Activated naive CD8-positive, alpha-beta T cell treated with anti-CD3 and anti-CD28 coated beads, Interleukin-2, amount 50 U/mL, for 24 hours (primary cell): ENCODE data around the gene MEIOB.

Source experiments
- ATAC-seq: fragments of 150-1000 bp; cut with Tn5 transposase; one replicate; pipeline ENCODE4 v1.10.0; 2021
- DNase-seq: peaks from one replicate; pipeline ENCODE4 v3.0.0; 2021
- H3K27ac Mint-ChIP-seq: one replicate; pipeline ENCODE4 v1.8.0; 2021; ENCODE audit warnings: mild to moderate bottlenecking, mixed read lengths
- H3K27me3 Mint-ChIP-seq: one replicate; pipeline ENCODE4 v1.8.0; 2021; ENCODE audit warnings: mixed read lengths
- H3K36me3 Mint-ChIP-seq: one replicate; pipeline ENCODE4 v1.8.0; 2021; ENCODE audit warnings: low read depth, mixed read lengths
- H3K4me1 Mint-ChIP-seq: one replicate; pipeline ENCODE4 v1.8.0; 2021; ENCODE audit warnings: mixed read lengths
- H3K4me3 Mint-ChIP-seq: one replicate; pipeline ENCODE4 v1.8.0; 2021; ENCODE audit warnings: mild to moderate bottlenecking, moderate library complexity, mixed read lengths
- H3K9me3 Mint-ChIP-seq: one replicate; pipeline ENCODE4 v1.8.0; 2021; ENCODE audit warnings: mixed read lengths

Gene MEIOB

DNA sequence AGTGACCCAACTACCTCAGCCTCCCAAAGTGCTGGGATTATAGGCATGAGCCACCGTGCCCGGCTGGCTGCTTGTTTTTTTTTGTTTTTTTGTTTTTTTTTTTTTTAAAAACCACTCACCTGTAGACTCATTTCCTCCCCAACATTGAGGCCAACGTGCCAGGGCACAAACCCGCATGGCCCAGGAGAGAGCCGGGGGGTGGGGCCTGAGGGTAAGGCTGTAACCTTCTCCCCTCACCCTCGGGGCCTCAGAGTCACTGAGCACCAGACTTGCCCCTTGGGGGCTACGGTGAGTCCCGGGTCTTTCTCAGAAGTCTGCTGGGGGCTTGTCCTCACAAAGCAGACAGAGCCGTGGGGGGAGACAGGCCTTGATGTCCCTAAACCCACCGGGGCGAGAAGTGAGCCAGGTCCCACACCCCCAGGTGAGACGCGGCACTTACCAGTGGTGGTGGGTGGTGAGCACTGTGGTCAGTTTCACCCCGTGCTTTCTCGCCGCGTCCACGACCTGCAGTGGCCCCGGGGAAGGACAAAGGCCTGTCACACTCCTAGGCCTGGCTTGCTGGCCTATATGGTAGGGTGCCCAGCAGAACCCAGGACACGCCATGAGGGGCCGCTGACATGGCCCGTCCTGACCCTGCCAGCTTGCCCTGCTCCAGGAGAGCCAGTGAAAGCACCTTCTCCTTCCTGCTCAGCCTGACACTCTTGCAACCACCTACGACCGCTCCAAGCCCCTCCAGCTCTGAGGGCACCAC, 49.9 kb downstream of the MEIOB start:
- ATAC-seq (no peak), DNase-seq (no peak)
- no peaks in the 10 kb centered on the region for H3K9me3 Mint-ChIP-seq
- no peaks in the 10 kb centered on the region for H3K27me3 Mint-ChIP-seq
- H3K4me1 Mint-ChIP-seq: peaks cover 23% of the 10 kb centered on the region
- H3K27ac Mint-ChIP-seq: no peak overlapping the region
- no peak overlapping the region for H3K4me3 Mint-ChIP-seq
- H3K36me3 Mint-ChIP-seq: no peaks in the 10 kb centered on the region

DNA sequence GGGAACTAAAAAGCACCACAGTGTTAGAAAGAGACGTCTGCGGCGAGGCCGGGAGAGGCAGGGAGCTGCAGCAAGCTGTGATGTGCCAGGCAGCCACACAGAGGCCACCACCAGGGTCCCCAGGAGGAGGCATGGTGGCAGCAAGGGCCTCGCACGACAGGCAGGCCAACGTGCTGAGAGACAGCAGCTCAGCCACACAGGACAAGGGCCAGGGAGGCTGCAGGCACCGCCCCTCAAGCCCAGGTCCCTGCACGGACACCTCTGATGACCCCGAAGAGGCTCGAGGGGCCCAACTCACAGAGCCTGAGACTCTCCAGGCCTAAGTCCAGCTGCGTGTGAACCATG, 51.0 kb downstream of the MEIOB start:
- Mint-ChIP-seq H3K27me3 (no peaks in the 10 kb centered on the region), H3K4me3 (no peak overlapping the region), H3K27ac (no peak overlapping the region), H3K36me3 (no peaks in the 10 kb centered on the region), H3K9me3 (no peaks in the 10 kb centered on the region), H3K4me1 (peaks cover 19% of the 10 kb centered on the region)
- no peak for DNase-seq
- no peak for ATAC-seq

DNA sequence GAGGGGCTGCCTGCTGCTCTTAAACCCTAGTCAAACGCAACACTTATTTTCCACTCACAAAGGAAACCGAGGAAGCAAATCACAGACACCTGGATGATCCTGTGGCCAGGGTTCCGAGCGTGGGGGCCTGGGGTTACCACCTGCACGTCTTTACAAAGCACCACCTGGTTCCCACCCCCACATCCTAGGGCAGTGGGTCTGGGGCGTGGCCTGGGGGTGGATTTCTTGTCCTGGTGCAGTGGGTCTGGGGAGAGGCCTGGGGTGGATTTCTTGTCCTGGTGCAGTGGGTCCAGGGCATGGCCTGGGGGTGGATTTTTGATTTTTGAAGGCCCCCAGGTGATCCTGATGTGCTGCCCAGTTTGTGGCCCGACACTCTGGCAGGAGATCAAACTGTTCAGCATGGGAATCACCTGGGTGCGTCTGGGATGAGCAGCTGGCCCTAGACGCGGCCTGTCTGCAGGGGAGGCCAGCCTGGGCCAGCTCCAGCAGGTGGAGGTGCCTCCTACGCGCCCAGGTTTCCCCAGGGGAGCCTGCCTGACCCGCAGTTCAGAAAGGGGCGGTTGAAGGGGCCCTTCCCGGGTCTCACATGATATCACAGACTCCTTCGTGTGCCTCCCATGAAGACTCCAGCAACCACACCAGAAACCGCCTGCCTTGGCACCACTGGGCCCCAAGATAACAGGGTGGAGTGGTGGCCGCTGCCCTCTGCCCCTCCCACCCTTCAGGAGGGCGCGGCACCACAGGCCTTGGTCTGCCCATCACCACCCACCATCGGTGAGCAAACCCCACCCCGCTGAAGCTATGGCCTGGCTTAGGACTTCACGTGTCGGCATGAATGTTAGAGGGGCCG, 51.6 kb downstream of the MEIOB start:
- H3K9me3 Mint-ChIP-seq: no peaks in the 10 kb centered on the region
- peaks cover 1% of the 10 kb centered on the region for H3K36me3 Mint-ChIP-seq
- no peak overlapping the region for H3K27ac Mint-ChIP-seq
- peaks cover 13% of the 10 kb centered on the region for H3K4me1 Mint-ChIP-seq
- no peaks in the 10 kb centered on the region for H3K27me3 Mint-ChIP-seq
- H3K4me3 Mint-ChIP-seq: no peak overlapping the region
- DNase-seq (no peak), ATAC-seq (no peak)

DNA sequence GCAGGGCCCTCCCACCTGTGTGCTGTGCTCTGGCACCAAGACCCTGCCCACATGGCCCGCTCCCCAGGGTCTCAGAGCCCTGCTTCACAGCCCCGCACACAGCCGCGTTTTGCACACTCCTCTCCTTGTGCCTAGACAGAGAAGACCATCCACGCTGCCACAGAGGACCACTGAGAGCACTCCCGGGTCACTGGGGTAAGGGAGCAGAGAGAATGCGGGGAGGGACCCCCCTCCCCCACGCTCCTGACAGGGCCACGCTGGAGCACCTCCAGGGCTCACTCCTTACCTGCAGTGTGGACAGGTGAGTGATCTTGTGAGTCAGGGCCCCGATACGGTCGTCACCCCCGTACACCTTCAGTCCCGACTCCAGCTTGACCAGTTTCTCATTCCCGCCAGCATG, 52.4 kb downstream of the MEIOB start:
- H3K27me3 Mint-ChIP-seq: no peaks in the 10 kb centered on the region
- peaks cover 10% of the 10 kb centered on the region for H3K4me1 Mint-ChIP-seq
- H3K36me3 Mint-ChIP-seq: peaks cover 3% of the 10 kb centered on the region
- no peak overlapping the region for H3K27ac Mint-ChIP-seq
- no peak for ATAC-seq
- no peak overlapping the region for H3K4me3 Mint-ChIP-seq
- H3K9me3 Mint-ChIP-seq: no peaks in the 10 kb centered on the region
- DNase-seq: no peak

DNA sequence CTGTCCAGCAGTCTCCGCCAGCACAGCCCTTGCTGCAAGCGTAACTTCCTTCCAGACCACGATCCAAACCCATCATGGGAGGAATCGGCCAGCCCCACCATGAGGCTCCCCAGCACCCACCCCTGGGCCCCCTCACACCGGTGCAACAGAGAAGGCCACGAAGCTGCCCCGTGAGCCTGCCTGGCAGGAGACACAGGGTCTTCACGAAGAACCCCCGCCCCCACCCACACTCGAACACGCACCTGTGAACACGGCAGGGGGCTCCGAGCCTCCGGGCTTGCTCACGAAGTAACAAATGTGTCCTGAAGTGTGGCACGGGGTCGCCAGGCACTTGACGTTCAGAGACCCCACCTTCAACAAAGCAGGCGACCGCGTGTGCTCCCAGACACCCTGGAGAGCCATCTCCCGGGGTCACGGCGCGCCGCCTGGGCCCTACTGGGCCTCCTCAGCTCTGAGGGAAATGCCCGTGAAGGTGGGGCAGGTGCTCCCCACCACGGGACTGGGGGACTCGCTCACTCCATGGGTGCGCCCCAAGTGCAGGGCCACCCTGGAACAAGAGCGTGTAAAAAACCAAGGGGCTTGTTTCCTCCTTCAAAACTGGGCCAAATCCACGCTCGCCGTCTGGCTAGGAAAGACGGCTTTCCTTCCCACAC, 53.0 kb downstream of the MEIOB start:
- H3K27ac Mint-ChIP-seq: no peak overlapping the region
- ATAC-seq: no peak

DNA sequence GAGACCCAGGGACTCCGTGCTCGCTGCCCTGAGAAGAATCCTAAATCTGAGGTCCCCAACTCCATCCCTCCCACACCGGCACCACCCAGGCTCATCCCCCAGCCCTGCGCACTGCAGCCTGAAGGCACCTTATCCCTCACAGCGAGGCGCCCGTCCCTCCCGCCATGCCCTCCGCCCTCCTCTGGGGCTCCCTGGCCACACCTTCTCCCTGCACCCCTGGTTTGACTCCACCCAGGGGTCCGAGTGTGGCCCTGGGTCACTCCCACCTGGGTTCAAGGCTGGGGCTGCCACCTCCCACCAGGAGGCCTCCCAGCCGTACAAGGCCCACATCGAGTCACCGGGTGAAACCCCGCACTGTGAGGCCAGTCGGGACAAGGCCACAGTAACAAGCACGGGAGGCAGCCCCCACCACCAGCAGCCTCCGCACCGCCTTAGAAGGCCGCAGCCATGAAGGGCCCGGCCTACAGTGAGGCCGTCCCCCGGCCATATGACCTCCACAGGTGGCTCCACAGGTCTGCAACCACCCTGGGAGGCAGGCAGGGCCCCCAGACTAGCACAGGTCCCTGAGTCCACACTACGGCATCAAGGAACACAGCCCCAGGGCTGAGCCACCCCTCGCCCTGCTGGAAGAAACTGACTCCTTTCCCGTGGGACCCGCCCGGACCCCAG, 53.6 kb downstream of the MEIOB start:
- Mint-ChIP-seq H3K27ac (no peak overlapping the region), H3K9me3 (no peaks in the 10 kb centered on the region), H3K36me3 (peaks cover 6% of the 10 kb centered on the region), H3K27me3 (no peaks in the 10 kb centered on the region), H3K4me3 (no peak overlapping the region), H3K4me1 (peaks cover 2% of the 10 kb centered on the region)
- DNase-seq (no peak), ATAC-seq (no peak)

More for the DNA sequence above, 53.0 kb downstream of the MEIOB start:
- Mint-ChIP-seq H3K27me3 (no peaks in the 10 kb centered on the region), H3K36me3 (peaks cover 3% of the 10 kb centered on the region), H3K4me3 (no peak overlapping the region), H3K4me1 (peaks cover 5% of the 10 kb centered on the region), H3K9me3 (no peaks in the 10 kb centered on the region)
- DNase-seq: no peak

DNA sequence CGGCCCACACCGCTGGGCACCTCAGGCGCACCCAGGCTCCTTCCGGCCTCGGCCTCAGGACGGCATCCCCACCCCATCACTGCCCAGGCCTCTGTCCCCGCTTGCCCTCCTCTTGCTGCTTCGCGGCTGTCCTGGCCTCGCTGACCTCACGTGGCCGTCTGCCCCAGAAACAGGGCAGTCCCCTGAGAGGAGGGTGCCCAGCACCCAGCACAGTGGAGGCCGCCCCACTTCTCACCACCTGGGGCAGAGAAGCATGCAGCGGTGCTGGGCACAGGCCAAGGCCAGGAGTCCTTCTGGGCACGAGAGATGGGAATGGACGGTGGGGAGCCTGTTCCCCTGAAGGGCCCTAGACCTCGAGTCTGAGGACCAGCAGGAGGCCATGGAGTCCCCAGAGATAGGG, 54.2 kb downstream of the MEIOB start:
- H3K4me3 Mint-ChIP-seq: no peak overlapping the region
- H3K36me3 Mint-ChIP-seq: peaks cover 7% of the 10 kb centered on the region
- no peak for ATAC-seq
- no peaks in the 10 kb centered on the region for H3K27me3 Mint-ChIP-seq
- no peaks in the 10 kb centered on the region for H3K9me3 Mint-ChIP-seq
- peaks cover 5% of the 10 kb centered on the region for H3K4me1 Mint-ChIP-seq
- H3K27ac Mint-ChIP-seq: no peak overlapping the region
- DNase-seq: no peak

DNA sequence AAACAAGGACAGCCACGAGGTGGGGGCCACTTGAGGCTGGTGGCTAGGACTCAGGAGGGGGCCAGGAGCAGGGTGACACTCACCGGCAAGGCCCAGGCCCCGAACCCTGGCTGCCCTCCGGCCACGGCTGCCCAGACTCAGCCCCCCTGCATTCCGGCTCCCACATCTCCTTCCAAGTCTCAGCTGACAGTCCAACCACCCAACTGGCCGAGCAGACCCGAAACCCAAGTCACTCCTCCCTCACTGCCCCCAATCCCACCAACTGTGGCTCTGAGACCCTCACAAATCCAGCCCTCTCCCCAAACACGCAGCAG, 54.7 kb downstream of the MEIOB start:
- Mint-ChIP-seq H3K4me1 (peaks cover 10% of the 10 kb centered on the region), H3K9me3 (no peaks in the 10 kb centered on the region), H3K27me3 (no peaks in the 10 kb centered on the region), H3K27ac (no peak overlapping the region), H3K36me3 (peaks cover 7% of the 10 kb centered on the region), H3K4me3 (no peak overlapping the region)
- DNase-seq (no peak), ATAC-seq (no peak)

DNA sequence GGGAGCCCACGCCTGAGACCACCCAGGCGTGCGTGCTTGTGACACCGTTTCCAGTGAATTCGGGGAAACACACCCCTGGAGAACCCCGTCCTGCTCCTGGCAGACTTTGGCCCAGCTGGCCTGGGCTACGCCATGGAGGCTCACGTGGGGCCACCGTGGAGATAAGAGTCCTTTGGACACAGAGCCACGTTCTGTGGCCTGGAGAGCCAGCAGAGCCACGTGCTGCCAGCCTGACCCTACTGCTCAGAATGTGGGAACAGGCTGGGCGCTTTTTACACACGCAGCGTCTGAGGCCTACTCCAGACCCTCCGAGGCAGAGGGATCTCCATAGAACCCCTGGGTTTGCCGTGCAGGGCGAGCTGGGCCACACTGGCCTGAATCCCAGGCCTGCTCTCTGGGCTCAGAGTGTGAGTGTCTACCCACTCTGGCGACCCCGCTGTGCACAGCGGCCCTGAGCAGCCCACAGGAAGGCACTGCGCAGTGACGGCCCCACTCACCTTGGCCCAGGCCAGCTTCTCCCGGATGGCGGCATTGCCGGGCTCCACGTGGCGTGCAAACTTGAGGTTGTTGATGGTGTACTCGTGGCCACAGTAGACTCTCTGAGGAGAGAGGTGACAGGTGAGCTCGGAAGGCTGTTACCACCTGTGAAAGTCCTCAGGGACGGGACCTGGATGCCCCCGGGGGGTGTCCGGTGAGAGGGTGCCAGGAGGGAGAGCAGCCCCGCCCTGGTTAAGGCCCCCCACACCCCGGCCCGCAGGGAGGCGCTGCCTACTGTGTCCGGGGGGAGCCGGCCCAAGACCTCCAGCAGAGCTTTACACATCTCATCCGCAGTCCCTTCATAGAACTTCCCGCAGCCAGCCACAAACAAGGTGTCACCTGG, 55.3 kb downstream of the MEIOB start:
- H3K4me3 Mint-ChIP-seq: no peak overlapping the region
- no peaks in the 10 kb centered on the region for H3K27me3 Mint-ChIP-seq
- no peak overlapping the region for H3K27ac Mint-ChIP-seq
- peaks cover 10% of the 10 kb centered on the region for H3K4me1 Mint-ChIP-seq
- no peaks in the 10 kb centered on the region for H3K9me3 Mint-ChIP-seq
- ATAC-seq: no peak
- H3K36me3 Mint-ChIP-seq: peaks cover 7% of the 10 kb centered on the region
- no peak for DNase-seq

DNA sequence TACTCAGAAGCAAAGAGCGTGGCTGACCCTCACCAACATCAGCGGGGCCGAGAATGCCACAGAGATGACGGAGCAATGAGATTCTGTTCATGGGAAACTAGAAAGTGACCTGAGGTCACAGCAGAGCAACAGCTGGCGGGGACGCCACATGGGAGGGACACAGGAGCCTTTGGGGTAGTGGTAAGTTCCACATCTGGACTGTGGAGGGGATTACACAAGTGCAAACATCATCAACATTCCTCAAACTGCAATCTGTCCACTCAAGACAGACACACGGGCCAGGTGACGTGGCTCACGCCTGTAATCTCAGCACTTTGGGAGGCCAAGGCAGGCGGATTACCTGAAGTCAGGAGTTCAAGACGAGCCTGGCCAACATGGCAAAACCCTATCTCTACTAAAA, 56.5 kb downstream of the MEIOB start:
- Mint-ChIP-seq H3K4me1 (peaks cover 10% of the 10 kb centered on the region), H3K27me3 (no peaks in the 10 kb centered on the region), H3K36me3 (peaks cover 7% of the 10 kb centered on the region), H3K4me3 (no peak overlapping the region), H3K9me3 (no peaks in the 10 kb centered on the region), H3K27ac (no peak overlapping the region)
- DNase-seq (no peak), ATAC-seq (no peak)

DNA sequence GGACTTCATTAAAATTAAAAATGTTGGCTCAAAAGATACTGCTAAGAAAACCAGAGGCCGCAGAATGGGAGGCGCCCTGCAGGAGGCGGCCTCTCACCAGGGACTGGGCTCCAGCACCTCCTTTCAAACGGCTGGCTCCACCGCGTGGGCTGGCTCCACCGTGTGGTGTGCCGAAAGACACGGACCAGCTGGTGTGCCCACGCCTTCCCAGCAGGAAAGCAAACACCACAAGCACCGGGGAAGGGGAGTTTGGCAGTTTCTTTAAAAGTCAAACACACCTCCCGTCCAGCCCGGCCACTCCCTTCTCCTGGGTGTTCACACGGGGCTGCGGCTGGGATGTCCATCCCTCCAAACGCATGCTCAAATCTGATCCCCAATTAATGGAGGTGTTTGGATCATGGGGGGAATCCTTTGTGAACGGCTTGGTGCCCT, 59.2 kb downstream of the MEIOB start:
- DNase-seq (peak; percentile 68), ATAC-seq (peak; percentile 75)
- H3K27ac Mint-ChIP-seq: no peak overlapping the region
- H3K36me3 Mint-ChIP-seq: peaks cover 7% of the 10 kb centered on the region
- no peak overlapping the region for H3K4me3 Mint-ChIP-seq
- no peaks in the 10 kb centered on the region for H3K27me3 Mint-ChIP-seq
- H3K9me3 Mint-ChIP-seq: no peaks in the 10 kb centered on the region
- peaks cover 10% of the 10 kb centered on the region for H3K4me1 Mint-ChIP-seq

DNA sequence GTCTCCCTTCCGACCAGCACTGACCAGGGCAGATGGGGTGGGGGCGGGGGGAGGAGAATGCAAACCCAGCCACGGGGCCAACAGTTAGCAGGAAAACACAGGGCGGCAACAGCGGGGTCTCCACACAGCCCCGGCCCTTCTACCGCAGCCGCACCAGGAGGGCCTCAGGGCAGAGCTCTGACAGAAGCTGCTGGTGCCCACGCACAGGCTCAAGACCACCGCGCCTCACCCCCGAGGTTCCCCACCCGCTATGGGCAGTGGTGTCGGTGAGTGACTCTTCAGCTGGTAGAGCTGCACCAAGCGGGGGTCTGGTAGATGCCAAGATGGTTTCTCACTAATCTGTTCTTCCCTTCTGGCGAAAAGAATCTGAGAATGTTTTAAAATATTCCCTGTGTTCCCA, 61.4 kb downstream of the MEIOB start:
- ATAC-seq (no peak), DNase-seq (no peak)
- peaks cover 14% of the 10 kb centered on the region for H3K36me3 Mint-ChIP-seq
- H3K9me3 Mint-ChIP-seq: no peaks in the 10 kb centered on the region
- no peaks in the 10 kb centered on the region for H3K27me3 Mint-ChIP-seq
- H3K27ac Mint-ChIP-seq: no peak overlapping the region
- H3K4me1 Mint-ChIP-seq: peaks cover 10% of the 10 kb centered on the region
- no peak overlapping the region for H3K4me3 Mint-ChIP-seq

DNA sequence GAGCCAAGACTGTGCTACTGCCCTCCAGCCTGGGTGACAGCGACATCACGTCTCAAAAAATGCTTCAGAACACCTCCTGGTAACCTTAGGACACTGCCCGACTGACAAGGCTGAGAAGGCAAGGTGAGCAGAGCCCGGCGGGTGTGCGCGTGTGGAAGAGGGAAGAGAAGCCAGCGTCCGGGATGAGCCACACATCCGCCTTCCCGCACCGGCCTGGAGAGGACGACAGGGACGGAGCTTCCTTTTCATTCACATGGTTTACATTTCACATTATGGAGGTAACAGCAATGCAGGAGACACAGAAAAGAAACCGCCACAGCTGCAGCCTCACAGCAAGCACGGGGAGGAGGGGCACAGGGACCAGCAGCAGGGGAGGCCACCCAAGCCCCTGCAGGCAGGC, 61.9 kb downstream of the MEIOB start:
- peaks cover 8% of the 10 kb centered on the region for H3K4me1 Mint-ChIP-seq
- H3K9me3 Mint-ChIP-seq: no peaks in the 10 kb centered on the region
- no peak overlapping the region for H3K27ac Mint-ChIP-seq
- ATAC-seq: no peak
- peaks cover 12% of the 10 kb centered on the region for H3K36me3 Mint-ChIP-seq
- no peaks in the 10 kb centered on the region for H3K27me3 Mint-ChIP-seq
- no peak overlapping the region for H3K4me3 Mint-ChIP-seq
- no peak for DNase-seq

DNA sequence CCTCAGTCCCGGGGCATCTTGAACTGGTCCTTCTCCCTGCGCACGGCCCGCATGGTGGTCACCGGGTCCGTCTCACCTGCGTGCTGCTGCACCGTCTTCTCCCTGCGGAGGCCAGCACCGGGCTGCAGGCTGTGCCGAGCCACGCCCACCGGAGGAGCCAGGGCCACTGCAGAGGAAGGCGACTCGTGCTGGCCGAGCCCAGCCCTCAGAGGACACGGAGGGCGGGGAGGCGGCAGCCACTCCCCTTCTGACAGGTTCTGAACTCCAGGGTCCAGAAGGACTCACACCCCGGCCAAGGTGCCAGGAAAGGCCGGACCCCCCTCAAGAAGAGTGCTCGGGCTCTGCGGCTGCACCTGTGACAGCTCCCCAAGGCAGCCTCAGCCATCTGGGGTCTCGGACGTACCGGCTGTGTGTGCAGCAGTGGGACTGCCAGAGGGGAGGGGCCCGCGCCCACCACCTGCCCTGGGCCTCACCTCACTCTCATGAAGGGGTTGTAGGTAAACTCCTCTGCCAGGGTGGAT, 62.6 kb downstream of the MEIOB start:
- no peak for DNase-seq
- Mint-ChIP-seq H3K4me3 (no peak overlapping the region), H3K27ac (no peak overlapping the region), H3K27me3 (no peaks in the 10 kb centered on the region), H3K4me1 (peaks cover 8% of the 10 kb centered on the region), H3K36me3 (peaks cover 12% of the 10 kb centered on the region), H3K9me3 (no peaks in the 10 kb centered on the region)
- ATAC-seq: no peak
